HG02623 (cell line): ENCODE results near the gene RNF152.
A peak's percentile ranks its signal among the peaks of the same experiment; 100 is the strongest.

Source experiments
- ATAC-seq: cut with Tn5 transposase; IDR thresholded peaks from one replicate; pipeline ENCODE4 v1.9.1; 2021; ENCODE audit warnings: moderate library complexity; ENCODE audit not compliant: unreplicated experiment

The RNF152 gene

DNA sequence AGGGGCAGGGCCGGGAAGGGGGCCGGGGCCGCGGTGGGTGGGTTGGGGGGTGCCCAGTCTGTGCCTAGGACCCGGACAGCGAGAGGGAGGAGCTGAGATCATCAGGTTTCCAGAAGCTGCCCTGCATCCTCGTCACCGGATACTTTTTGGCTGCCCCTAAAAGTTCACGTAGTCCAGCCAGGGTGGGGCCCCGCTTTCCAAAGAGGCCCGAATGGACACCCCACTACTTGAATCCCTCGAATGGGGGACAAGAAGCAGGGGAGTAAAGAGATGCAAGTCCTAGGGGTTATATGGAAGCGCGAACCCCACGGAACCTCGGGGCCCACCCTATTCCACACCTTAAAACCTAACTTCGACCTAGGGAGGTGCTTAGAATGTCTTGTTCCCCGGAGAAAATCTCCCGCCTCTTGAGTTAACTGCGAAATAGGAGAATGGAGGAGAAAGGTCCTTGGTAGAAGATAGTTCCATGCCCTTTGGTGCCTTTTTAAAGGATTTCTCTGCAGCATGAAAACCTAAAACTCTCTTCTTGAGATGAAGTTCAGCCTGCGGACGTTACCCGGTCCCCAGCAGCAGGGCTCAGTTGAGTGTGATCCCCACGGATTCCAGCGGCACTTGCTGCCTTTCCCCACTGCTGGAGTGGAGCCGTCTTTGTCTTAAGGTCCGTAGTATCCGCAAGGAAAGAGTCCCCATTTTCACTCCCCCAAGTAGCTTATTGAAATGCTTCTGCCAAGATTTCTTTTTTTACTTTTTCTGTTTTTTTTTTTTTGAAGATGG, 2.1 kb upstream of the RNF152 start:
- no peak for ATAC-seq

DNA sequence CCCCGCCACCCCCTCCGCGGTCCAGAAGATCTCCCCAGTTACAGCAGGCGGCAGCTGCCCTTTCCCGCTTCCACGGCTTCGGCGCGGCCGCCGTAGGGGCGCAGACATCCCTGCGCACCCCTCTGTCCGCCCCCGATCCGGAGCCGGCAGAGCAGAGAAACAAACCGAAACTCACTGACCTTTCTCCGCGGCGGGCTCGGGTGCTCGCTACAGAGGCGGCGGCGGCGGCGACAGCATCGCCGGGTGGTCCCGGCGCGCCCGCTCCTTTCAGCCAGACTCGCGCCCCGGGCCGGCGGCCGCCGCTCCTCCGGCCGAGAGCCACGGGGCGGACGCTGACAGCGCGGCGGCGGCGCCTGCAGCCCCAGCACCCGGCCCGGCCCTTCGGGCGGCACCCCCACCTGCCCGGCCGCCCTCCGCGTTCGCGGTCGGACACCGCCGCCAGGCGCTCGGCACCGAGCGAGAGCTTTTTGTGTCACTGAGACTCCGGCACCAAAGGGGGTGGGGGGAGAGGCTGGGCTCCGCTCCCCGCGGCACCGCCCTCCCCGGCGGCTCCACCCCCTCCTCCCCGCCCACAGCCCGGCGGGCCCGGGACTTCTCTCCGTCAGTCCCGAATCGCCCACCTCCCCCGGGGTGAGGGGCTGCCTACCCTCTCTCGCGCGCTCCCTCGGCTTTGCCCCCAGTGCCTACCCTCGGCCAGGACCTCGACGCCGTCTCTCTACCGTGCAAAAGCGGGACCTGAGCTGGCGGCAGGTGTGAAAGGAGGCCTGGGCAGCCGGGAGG, 1.4 kb upstream of the RNF152 start:
- peak; percentile 79 for ATAC-seq

DNA sequence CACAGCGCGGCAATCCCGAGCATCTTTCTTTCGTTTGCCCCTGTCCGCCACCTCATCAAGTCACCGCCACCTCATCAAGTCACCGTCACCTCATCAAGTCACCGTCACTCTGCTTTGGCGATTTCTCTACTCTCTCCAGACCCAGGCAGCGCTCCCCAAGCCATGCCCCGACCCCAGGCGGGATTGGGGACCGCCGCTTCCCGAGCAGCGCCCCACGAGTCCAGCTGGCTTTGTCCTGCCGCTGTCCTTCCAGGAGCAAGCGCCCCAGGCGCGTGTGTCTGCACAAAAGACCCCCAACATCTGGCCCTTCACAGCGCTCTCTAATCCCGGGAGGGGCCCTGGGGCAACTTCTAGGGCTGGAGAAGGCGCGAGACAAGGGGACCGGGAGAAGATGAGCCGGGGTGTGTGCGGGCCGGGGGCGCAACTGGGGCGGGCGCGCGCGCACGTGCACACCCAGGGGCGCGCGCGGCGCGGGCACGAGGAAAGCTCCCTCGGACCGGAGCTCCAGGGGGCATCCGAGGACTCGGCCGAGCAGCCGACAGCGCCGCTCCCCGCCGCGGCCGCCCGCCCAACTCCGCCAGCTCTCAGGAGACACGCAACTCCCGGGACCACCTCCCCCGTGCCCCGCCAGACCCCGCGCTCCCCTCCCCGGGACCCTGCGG, 633 bp upstream of the RNF152 start:
- peak; percentile 16 for ATAC-seq

- ATAC-seq, result no peak
Observed at GRCh38 chr18:61891894-61892293, 913 bp downstream of the RNF152 start.

- ATAC-seq, result no peak
Observed at GRCh38 chr18:61891271-61891670, 1.5 kb downstream of the RNF152 start.

- no peak for ATAC-seq
Observed at GRCh38 chr18:61890344-61890743, 2.5 kb downstream of the RNF152 start.

DNA sequence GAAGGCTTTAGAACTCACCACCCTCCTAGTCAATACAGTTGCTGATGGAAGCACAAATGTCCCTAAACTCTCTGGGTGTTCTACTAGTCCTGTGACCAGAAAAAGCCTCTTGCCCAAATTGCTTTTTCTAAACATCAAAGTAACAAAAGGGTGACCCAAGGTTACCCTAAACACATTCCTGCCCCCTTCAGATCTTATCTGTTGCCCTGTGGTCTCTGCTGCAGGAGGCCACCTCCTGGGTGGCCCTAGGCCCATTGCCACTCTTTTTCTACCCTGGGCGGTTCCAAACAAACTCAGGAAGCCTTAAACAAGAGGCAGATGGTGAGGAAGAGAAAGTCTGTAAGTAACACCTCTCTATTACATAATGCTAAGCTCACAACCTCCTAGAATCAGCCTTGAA, 3.3 kb downstream of the RNF152 start:
- no peak for ATAC-seq

DNA sequence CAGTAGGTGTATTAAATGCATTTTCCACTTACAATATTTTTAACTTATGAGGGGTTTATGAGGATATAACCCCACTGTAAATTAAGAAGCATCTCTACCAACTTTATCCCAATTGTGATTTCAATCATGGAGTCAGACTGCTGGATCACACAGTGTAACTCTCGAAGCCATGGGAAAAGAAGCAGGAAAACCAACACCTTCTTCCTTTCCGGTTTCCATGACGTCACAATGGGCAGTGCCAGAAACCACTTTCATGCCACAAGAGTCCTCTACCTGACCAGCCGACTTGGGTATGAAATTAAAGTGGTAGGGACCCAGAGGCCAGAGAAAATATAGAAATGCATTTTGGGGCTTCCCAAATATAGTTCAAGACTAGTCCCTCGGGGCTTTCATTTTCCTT, 4.2 kb downstream of the RNF152 start:
- no peak for ATAC-seq

DNA sequence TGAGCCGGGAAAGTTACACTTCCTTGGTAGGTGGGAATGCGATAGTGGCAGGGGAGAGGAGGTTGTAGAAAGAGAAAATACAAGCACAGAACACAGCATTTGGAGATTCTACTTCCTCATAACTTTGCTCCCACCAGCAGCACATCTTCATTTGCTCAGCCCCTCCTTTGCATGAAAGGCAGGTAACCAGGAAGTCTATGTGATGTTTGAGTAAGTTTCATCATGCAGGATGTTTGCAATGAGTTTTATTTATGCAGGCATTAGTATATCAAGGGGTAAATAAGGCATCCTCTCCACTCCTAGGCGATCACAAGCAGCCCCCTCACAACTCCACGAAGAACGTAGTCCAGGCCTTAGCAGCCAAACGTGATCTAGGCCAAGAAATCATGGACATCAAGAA, 5.0 kb downstream of the RNF152 start:
- ATAC-seq, result no peak

DNA sequence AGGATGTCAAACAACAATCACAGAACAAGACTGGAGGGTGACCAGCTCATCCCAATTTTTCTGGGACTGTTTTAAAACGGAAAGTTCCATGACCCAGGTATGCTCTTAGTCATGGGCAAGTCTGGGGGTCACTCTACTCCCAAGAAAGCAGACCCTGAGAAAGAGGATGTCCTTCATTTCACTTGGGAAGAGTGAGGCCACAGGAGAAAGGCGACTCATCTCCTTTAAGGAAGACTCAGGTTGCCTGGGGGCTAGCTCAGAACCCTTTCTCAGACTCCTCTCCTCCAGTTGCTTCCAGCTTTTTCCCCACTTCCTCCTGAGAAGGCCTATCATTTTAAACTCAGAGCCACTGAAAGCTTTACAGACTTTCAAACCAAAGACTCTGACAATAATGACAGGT, 9.3 kb downstream of the RNF152 start:
- no peak for ATAC-seq

- no peak for ATAC-seq
Observed at GRCh38 chr18:61882296-61883004, 10.4 kb downstream of the RNF152 start.

GRCh38 chr18:61876899-61877298, 15.9 kb downstream of the RNF152 start:
- ATAC-seq, result no peak

DNA sequence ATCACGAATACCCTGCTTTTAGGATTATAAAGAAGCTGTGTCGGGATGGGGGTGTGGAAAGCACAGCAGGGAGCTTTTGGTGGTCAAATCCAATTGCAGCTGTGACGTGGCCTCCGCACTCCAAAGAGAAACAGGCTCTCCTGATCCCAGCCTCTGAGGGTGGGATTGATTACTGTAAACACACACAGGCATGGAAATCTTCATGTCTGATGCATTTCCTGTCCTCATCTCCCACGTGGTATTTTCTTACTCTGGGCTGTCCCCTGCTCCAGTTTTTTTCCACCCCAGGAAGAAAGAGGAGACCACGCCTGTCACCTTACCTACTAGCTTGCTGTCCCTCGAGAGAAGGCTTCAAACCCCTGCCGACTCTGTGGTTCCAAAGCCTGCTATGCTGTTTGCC, 22.7 kb downstream of the RNF152 start:
- no peak for ATAC-seq

GRCh38 chr18:61869636-61870035, 23.2 kb downstream of the RNF152 start:
- no peak for ATAC-seq

DNA sequence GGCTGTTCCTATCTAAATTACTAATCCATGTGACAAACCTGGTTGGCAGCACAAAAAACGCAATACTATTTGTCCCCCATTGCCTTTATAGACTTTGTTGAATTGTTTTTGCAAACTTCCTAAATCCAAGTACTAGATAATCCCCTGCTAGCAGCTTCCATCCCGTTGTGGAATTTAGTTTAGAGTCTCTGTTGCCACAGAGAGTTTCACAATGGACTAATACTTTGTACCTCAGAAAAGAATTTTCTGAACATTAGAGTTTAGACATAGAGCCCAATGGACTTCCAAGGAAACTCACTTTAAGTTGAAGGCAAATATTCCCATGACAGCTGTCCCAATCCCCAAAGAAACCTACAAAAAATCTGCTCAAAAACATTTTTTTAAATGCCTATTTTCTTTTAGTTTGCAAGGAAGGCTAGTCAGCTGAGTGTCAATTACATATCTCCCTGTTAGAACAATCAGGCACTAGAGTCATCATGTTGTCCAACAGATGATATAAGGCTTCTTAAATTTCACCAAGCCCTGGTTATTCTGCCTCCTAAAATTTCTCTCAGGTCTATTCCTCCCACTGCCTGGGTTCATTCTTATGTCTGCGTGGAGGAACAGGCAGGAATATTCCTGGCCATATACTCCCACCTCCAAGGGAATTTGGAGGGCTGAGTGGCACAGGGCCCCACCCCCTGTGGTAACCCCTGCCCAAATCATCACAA, 27.2 kb downstream of the RNF152 start:
- ATAC-seq, result no peak

DNA sequence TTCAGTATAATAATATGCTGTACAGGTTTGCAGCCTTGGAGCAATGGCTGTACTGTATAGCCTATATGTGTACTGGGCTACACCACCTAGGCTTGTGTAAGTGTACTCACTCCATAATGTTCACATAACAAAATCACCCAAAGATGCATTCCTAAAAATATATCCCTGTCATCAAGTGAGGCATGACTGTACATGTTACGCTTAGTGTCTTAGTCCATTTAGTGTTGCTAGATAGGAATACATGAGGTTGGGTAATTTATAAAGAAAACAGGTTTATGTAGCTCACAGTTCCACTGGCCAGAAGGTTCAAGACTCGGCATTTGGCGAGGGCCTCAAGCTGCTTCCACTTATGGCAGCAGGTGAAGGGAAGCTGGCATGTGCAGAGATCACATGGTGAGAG, 31.4 kb downstream of the RNF152 start:
- ATAC-seq, result no peak

DNA sequence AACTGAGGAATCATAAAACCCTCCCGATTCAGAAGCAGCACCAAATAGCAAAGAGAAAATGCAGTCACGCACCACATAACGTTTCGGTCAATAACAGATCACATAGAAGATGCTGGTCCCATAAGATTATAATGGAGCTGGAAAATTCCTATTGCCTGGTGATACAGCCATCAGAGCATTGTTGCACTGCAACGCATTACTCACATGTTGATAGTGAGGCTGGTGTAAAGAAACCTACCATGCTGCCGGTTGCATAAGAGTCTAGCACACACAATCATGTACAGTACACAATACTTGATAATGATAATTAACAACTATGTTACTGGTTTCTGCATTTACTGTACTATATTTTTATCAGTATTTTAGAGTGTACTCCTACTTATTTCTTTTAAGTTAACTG, 32.5 kb downstream of the RNF152 start:
- no peak for ATAC-seq

DNA sequence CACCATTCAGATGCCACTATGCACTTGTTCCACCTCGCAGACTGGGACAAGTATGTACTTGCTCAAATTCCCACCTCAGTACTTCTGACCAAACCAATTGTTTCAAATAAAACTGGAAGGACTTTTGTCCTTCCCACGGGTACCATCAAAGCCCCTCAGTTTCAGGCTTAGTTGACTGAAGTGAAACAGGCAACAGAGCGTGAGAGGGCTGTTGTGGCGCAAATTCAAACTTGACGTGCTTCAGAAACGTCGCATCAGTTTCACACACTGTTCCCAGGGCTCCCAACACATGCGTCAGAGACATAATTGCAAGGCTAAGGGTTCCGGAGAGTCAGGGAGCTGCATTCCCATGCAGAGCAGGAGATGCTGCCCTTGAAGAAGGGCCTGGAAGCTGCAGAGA, 33.7 kb downstream of the RNF152 start:
- no peak for ATAC-seq

GRCh38 chr18:61856678-61857077, 36.1 kb downstream of the RNF152 start:
- ATAC-seq, result no peak

- no peak for ATAC-seq
Observed at GRCh38 chr18:61855449-61856378, 37.1 kb downstream of the RNF152 start.
